GM13976 (cell line): ENCODE results near the gene NPR2.

Experiments used
- DNase-seq: peaks from one replicate; pipeline ENCODE4 v3.0.0; 2012; ENCODE audit warnings: low spot score
- CTCF ChIP-seq: IDR thresholded peaks from 2 replicates; pipeline ENCODE4 v1.5.1; 2012; ENCODE audit warnings: borderline replicate concordance, mild to moderate bottlenecking; ENCODE audit not compliant: insufficient read depth; ENCODE audit errors: extremely low read depth, missing control alignments, control extremely low read depth
- in situ Hi-C: fragments of 300-500 bp; cut with MboI; formaldehyde crosslinking; loops from one replicate; pipeline ENCODE4 v1.12.0; 2022; ENCODE audit warnings: low sequenced_read_pairs, mixed read lengths, inconsistent platforms; ENCODE audit not compliant: unreplicated experiment

The NPR2 gene

GRCh38 chr9:35755071-35755470, 36.3 kb upstream of the NPR2 start:
- TF ChIP-seq CTCF, result no peak
- no peak for DNase-seq
- in situ Hi-C loops, result no loop called here

- DNase-seq, result peak; percentile 82
- peak; percentile 87 for TF ChIP-seq CTCF
- in situ Hi-C loops, result no loop called here
Measured at GRCh38 chr9:35756275-35757225, 34.8 kb upstream of the NPR2 start.

GRCh38 chr9:35757226-35757891, 34.0 kb upstream of the NPR2 start:
- TF ChIP-seq CTCF, result no peak
- in situ Hi-C loops, result no loop called here
- peak; percentile 48 for DNase-seq

- DNase-seq, result no peak
- TF ChIP-seq CTCF, result no peak
- in situ Hi-C loops, result no loop called here
Measured at GRCh38 chr9:35757892-35758275, 33.5 kb upstream of the NPR2 start.

GRCh38 chr9:35758475-35759050, 32.8 kb upstream of the NPR2 start:
- no peak for TF ChIP-seq CTCF
- DNase-seq, result no peak
- in situ Hi-C loops, result no loop called here

GRCh38 chr9:35759795-35760194, 31.6 kb upstream of the NPR2 start:
- no peak for TF ChIP-seq CTCF
- no peak for DNase-seq
- in situ Hi-C loops, result no loop called here
